Fibroblast of peridontal ligament (primary cell): ENCODE data around the gene DMRT1.

Experiments
- DNase-seq: peaks from one replicate; pipeline ENCODE4 v3.0.0-alpha.2; 2010; ENCODE audit errors: extremely low read depth

The DMRT1 gene

DNA sequence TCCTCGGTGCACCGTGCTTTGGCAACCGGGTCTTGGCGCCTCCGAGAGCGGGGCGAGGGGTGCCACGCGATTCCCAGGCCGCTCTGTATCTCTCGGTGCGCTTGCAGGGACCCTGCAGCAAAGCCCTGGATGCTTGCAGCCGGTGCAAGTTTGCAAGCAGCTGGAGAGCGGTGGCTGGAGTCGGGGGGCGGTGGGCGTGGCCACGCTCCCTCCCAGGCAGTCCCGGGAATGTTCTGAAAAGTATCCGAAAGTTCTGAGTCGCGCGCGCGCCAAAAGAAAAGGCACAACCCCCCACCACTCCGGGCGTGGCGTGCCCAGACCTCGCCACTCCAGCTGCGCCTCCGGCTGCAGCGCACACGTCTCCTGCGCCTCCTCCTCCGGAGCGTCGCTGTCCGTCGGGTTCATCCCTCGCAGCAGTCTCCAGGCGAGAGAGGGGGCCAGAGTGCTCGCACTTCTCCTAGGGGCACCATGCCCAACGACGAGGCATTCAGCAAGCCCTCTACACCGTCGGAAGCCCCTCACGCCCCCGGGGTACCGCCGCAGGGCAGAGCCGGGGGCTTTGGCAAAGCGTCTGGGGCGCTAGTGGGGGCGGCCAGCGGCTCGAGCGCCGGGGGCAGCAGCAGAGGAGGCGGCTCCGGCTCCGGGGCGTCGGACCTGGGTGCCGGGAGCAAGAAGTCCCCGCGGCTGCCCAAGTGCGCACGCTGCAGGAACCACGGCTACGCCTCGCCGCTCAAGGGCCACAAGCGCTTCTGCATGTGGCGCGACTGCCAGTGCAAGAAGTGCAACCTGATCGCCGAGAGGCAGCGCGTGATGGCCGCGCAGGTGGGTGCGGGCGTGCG lies at the start of gene DMRT1:
Gene DMRT1 (plus strand): TSS at position 327 of the 839 bp plus-strand sequence. CDS start 142 bp downstream, at position 469.
- no peak for DNase-seq

DNA sequence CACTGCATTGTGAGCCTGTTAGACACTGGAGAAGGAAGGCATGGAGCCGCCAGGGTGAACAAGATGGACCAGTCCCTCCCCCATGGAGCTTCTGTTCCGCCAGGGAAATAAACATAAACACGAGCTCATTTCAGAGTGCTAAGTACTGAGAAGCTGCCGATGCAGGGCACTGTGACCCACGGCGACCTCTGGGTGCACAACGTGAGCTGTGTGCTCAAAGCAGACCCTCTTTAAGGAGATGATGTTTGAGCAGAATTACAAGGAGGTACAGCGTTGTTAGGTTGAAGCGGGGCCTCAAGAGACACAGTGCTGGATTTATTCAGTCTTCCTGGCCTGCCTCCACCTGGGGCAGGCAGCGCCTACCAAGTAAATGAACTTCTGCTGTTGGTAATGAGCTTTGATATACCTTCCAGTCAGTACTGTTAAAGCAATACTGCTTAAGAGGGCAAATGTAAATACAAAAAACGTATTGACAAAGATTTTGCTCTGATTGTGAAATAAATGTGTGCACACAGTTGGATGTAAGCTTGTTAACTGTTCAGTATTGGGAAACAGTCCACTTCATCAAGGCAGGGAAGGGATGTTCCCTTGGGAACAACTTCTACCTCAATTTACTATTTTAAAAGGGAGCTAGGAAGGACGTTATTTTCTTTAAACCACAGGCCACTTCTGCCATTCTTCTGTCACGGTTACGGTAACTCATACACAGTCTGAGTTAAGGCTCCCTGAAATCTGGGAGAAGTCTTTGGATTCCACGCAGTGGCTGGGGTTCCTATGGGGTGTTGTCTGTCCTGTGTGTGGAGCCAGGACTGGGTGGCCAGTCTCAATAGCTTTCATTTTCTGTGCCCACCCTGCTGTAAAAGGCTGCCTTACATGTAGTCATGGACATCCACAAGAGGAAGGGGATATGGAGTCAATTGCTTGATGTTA lies 48.9 kb upstream of the DMRT1 start:
- peak; percentile 14 for DNase-seq

DNA sequence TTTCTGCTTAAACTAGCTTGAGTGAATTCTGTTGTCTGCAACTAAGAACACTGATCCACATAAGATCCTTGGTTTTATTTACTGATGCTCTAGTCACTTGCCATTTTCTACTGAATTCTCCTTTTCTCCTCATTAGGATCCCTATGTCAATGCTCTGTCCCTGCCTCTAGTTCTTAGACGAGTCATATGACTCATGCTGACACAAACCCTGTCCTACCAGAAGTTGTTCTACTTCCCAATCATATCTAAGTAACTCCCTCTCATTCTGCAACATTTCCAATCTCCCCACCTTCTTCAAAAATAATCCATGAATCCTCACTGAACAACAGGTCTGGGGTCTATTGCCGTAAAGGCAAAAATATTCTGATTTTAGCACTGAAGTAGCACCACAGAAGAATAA lies 47.1 kb upstream of the DMRT1 start:
- DNase-seq: no peak

DNA sequence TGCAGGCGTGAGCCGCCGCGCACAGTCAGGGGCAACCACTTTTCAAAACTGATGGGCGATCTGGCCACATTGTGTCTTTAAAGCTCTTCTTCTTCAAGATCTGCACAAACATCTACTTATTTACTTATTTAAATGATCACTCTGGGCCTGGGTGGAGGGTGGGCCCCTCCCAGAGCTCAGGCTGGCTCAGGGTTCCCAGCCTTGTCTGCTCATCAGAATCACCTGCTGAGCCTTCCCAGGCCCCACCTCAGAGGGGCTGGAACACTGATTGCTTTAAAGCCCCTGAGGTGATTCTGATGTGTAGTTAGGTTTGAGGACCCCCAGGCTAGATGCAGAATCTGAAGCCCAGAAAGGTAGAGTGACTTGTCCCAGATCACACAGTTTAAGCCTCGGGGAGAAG lies 45.6 kb upstream of the DMRT1 start:
- DNase-seq: no peak

DNA sequence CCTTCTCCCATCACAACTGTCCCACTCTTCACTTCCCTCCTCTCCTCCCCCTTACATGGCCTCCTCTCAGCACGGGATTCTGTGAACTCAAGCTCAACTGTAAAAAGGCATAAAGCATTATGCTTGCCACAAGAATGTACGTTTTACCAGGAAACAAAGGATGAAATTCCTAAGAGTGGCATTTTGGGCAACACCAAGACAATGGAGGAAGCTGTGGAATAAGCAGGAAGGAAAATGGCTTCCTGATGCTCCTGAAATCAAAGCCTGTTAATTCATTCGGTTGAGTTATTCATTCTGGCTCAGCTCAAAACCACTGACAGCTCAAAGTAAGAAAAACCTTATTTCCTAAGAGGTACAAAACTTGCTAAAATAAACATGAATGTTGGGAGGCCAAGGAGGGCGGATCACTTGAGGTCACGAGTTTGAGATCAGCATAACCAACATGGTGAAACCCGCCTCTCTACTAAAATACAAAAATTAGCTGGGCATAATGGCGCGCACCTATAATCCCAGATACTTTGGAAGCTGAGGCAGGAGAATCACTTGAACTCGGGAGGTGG lies 40.8 kb upstream of the DMRT1 start:
- no peak for DNase-seq

DNA sequence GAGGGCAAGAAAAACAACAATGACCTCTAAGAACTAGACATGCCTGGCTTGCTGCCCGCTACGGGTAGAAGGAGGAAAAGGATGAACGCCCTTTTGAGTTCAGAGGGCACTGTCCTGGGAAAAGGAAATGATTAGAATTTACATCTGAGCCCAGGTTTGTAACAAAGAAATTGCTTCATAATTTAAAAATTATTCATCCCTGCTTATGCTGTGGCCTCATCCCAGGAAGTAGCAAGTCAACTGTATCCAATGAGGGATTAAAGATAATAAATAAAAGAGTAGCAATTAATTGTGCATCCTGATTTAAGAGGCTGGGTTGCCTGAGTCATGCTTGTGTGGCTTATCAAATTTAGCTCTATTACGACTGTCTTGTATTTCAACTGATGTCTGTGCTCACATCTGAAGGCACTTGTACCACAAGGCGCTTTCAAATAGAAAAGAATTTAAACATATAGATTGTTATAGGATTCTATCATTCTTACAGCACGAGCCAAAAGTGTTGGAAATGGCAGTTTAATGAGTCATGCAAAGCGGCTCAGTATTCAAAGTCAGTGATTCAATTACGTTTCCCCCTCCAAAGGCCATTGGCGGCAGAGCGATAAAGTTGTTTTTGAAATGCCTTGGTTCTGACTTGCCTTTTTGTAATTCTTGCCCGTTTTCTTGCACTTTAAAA lies 40.0 kb upstream of the DMRT1 start:
- peak; percentile 2 for DNase-seq

DNA sequence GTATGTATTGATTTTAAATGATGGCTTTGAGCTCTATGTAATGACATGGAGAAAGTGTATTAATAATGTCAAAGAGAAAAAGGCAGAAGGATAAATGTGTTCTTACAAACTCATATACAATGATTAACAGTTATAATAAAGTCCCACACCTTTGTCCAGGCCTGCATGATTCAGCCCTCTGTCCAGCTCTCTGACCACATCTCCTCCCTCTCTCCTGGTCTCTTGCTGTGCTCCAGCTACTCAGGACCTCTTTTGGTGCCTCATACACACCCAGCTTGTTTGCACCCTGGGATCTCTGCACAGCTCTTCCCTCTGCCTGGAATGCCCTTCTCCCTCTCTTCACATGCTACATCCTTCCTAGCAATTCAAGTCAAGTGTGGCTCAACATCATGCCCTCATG lies 37.5 kb upstream of the DMRT1 start:
- no peak for DNase-seq

DNA sequence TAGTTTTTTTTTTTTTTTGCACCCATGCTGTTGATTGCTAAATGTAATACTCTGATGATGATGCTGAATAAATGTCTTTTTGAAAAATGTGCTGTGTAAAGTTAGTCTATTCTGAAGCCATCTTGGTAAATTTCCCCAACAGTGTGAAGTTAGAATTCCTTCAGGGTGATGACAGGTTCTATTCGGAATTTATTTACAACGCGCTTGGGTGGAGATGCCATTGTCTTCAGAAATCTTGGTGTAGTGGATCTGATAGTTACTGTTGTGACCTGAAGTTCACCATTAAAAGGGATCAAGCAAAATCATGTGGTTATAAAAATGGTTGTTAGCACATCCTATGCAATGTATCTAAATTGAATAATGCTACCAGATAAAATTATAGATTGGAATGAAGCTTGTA lies 36.3 kb upstream of the DMRT1 start:
- DNase-seq: no peak

DNA sequence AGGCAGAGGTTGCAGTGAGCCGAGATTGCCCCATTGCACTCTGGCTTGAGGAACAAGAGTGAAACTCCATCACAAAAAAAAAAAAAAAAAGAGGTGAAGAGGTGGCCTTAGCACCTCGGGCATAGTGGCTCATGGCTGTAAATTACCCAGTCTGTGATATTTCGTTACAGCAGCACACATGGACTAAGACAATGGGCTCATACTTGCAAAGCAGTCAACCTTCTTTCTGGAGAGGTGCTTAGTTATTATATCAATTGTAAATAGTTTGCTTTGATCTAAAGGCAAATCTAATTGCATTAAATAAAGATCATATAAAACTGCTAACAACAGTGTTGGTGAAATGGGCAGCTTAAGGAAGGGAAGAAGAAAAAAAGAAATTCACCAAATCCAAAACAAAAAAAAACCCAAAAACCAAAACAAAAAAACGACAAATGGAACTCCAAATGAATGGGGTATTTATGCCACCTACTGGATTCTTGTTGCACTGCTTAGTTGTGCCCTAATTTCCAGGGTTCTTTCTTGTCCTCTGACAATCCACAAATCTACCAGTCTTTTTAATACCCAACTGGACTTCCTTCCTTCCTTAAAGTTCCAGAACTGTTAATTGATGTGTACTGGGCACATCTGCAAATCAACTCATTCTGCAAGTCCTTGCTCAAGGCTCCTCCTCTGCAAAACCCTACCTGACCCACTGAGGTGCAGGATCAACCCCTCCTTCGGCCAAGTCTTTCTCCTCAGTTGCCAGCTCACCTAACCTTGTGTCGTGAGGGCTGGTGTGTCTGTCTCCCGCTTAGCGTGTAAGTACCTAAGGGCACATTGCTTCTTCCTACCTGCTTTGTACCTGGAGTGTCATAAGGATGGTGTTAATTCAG lies 35.0 kb upstream of the DMRT1 start:
- peak; percentile 60 for DNase-seq

DNA sequence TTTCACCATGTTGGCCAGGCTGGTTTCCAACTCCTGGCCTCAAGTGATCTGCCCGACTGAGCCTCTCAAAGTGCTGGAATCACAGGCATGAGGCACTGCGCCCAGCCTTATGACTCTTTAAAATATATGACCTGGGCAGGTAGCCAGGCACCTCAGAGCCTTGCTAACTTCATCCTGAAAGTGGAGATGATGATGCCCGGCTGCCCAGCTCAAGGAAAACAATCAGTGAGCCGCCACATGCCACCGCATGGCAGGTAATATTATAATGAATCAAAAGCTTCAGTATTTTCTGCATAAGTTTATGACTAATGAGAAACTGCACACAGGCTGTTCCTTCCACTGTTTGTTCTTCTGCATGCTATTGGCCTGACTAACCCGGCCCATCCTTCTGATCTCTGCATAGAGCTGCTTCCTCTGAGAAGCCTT lies 30.4 kb upstream of the DMRT1 start:
- no peak for DNase-seq

DNA sequence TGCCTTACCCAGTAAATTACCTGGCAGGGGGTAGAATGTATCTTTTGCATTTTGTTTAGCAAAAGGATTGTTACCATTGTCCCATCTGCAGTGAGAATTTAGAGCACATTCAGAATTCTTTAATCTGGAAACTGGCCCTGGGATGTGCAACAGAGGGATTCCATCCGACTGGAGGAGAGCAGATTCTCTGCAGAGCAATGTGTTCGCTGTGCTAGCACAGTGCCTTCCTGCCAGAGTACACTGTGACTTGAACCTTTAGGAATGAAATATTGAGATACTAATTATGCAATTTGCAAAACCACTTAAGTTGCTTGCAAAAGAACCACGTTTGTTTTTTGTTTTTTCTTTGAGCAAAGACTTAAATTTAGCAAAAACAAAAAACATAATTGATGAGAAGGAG lies 22.5 kb upstream of the DMRT1 start:
- DNase-seq: no peak

DNA sequence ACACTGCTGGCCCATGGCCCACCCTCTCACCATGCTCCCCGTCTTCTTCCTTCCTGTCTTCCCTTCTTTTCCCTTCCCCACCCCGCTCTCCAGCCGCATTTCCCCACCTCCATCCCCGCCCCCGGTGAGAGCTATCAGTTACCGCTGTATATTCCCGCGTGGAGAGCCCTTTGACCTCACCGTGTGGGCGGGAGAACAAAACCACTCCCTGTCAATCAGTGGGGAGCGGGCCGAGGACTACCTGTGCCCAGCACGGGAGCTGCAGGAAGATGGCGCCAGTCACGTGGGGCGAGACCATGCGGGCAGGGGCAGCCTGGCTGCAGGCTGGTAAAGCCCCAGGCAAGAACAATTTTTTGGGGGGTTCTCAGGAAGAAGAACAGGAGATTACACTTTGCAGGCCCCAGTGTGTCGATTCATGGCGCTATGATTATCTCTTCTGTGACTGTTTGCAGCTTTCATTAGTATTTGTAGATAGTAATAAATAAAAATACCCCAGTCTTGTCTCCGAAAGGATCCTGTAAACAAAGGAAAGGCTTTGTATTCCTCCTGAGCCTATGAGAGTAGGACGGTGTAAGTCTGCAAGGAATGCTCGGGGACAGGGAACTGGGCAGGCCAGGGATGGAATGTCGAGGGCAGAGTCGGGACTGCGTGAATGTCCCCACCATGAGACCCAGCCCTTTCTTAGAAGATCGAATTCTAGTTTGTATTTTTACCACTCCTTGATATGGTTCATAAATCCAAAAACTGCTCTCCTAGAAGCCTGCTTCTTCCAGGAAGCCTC lies 14.8 kb upstream of the DMRT1 start:
- no peak for DNase-seq

DNA sequence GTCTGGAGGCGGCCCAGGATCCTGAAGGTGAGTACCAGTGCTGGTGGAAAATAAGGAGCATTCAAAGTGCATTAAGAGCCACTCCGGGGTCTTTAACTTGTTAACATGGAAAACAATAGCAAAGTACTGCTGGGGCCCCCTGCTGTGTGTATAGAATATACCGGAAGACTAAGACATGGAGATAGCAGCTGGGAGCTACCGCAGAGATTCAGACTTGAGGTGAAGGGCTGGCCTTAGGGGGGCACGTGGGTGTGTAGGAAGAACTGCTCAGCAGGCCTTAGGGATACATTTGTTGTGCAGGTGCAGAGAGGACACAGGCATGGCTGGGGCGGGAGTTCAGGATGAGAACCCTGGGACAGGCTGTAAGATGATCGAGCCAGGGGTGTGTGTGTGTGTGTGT lies 1.2 kb upstream of the DMRT1 start:
- no peak for DNase-seq

DNA sequence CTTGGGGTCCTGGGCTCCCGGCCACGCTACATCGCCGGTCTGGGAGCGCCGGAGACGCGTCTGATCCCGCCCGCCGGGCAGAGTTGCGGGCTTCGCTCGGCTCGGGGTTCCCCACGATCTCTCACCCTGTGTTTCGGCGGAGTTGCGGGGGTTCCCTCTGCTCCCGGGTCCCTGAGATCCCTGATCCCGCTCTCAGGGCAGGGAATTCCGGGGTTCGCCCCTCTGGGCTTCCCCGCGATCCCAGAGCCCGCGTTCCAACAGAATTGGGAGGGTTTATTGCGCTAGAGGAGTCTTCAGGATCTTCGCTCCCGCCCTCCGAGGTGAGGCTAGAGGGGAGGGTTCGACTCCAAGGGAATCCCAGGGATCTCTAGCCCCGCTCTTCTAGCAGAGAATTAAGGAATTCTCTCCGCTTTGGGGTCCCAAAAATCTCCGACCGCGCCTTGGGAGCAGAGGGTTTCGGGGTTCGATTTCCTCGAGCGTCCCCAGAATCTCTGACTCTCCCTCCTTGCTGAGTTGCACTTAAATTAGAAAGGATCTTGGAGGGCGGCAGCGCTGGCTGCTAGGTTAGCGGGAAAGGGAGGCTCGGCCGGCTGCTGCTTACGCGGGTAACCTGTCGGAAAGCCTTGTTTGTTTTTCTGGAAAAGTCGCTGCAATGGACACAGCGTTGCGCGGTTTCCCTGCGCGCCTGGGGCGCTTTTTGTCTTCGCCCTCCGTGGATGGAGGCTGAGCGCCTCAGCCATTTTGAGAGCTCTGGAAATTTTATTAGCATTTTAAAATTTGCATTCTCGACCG lies 1.3 kb downstream of the DMRT1 start:
- no peak for DNase-seq

DNA sequence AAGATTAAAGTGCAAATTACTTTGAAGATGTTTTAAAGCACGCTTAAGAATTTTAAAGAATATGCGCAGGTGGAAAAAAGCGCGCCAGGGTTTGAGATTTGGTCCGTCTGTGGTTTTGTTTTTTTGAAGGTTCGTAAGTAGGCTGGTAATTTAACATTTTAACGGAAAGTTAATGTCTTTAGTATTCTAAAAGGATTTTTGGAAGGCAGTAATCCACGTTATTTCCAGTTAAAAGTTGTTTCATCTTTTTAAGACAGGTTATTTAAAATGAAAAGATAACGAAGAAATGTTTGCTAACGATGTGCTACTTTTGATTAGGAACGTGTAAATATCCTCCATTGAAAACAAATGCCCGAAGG lies 1.9 kb downstream of the DMRT1 start:
- no peak for DNase-seq

DNA sequence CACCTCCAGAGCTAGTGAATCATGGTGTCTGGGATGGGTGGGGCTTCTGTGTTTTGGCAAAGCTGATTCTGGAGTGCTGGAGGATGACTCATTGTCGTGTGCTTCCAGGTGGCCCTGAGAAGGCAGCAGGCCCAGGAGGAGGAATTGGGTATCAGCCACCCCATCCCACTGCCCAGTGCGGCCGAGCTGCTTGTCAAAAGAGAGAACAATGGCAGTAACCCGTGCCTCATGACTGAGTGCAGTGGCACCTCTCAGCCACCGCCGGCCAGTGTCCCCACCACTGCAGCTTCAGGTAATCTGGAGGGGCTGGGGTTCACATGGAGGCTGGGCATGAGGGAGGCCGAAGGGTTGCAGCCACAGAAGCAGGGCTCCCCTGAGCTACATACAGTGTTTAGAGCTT lies 5.4 kb downstream of the DMRT1 start:
- no peak for DNase-seq

DNA sequence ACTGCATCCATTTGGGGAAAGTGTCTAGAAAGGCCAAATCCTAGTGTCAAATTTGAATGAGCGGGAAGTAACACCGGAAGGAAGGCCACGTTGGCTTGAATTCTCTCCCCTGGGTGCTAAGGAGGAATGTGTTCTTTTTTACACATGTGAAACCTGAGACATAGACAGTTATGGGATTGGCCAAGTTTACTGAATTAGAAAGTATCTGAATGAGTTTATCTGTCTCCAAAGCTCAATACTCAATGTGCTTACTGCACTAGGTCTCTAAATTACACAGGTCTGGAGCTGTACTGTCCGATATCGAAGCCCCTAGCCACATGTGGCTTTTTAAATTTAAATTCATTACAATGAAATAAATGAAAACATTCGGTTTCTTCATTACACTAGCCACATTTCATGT lies 6.0 kb downstream of the DMRT1 start:
- no peak for DNase-seq

DNA sequence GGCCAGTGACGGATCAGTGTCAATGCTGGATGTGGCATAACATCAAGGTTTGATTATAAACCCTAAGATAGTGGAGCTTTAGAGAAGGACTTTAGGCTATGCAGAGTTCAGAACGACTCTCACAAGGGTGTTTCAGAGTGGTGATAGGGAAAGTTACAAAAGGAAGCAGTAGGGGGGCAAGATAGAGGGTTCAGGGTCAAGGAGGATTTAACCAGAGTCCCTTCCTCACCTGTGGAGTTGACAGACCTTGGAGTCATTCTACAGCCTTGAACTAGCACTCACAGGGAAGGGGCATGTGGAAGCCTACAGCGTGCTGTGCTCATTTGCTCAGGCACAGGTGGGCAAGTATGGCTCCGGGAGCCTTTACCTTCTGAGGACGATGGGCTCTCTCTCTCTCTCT lies 7.9 kb downstream of the DMRT1 start:
- DNase-seq: no peak

DNA sequence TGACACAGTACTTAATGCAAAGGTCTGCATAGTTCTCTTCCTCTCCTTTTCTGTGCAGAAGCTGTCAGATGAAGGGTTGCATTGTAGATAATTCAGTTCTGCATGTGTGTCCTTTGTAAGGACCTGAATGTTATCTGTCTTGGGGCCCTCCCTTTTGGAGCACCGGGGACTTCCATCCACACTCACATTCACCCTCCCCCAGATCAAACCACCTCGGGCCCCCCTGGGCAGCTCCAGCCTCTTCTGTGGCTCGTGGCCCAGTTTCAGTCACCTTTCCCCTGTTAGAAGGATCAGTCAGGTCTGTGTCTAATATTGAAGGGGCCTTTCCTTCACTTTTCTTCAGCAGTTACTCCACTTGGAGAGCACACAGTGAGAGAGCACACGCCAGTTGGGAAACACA lies 11.0 kb downstream of the DMRT1 start:
- no peak for DNase-seq
